ENCODE results near the gene PAPPA.

GRCh38 chr9:116451500-116452115 is 298.0 kb downstream of the PAPPA start:
- TF ChIP-seq CTCF (IDR thresholded peaks at IDR 0.05) = no peak
- no peak for TF ChIP-seq POLR2A (IDR thresholded peaks at IDR 0.05)

Measured in uterus (tissue), 2 donors.